Liver (tissue), 9 donors: Measurements from ENCODE around the gene CACNG6. TPM values are rescaled to one million over a fixed set of nuclear protein-coding genes. Genes with fewer than 3 reads are reported as not detected.

Source experiments
- DNase-seq: peaks from one replicate; pipeline ENCODE4 v3.0.0-alpha.2; 2017; ENCODE audit warnings: low spot score
- H3K27ac ChIP-seq, 2 donors: one replicate each; pipeline ENCODE4 v1.7.0; 2013; ENCODE audit warnings: inconsistent platforms in 2 of 2, low read length in 2 of 2, control low read depth in 1 of 2, low read depth in 1 of 2, mild to moderate bottlenecking in 1 of 2
- H3K27me3 ChIP-seq, 4 donors: one replicate each; pipeline versions ENCODE4 v1.6.1 to v1.7.0; 2013; ENCODE audit warnings: low read length in 3 of 4, inconsistent platforms in 1 of 4, mild to moderate bottlenecking in 1 of 4, moderate library complexity in 1 of 4; ENCODE audit not compliant: control insufficient read depth in 4 of 4, insufficient read depth in 4 of 4
- H3K36me3 ChIP-seq, 4 donors: one replicate each; pipeline versions ENCODE4 v1.6.1 to v1.7.0; 2013; ENCODE audit warnings: low read length in 3 of 4, mild to moderate bottlenecking in 3 of 4, low read depth in 1 of 4, moderate library complexity in 1 of 4; ENCODE audit not compliant: control insufficient read depth in 4 of 4, insufficient read depth in 3 of 4
- H3K4me1 ChIP-seq, 4 donors: one replicate each; pipeline versions ENCODE4 v1.6.1 to v1.7.0; 2013; ENCODE audit warnings: low read length in 3 of 4, mild to moderate bottlenecking in 3 of 4, moderate library complexity in 1 of 4; ENCODE audit not compliant: control insufficient read depth in 4 of 4, insufficient read depth in 4 of 4
- H3K4me3 ChIP-seq, 3 donors: one replicate each; pipeline versions ENCODE4 v1.6.1 to v1.7.0; 2013; ENCODE audit warnings: low read length in 3 of 3, control low read depth in 1 of 3, low read depth in 1 of 3, mild to moderate bottlenecking in 1 of 3
- H3K9ac ChIP-seq, 2 donors: one replicate each; pipeline ENCODE4 v1.7.0; 2013; ENCODE audit warnings: low read length in 2 of 2, mild to moderate bottlenecking in 2 of 2, moderate library complexity in 2 of 2, control low read depth in 1 of 2, low read depth in 1 of 2
- H3K9me3 ChIP-seq, 4 donors: one replicate each; pipeline versions ENCODE4 v1.6.1 to v1.7.0; 2013; ENCODE audit warnings: low read length in 3 of 4; ENCODE audit not compliant: control insufficient read depth in 4 of 4
- ATF3 ChIP-seq: IDR thresholded peaks from 2 replicates; pipeline ENCODE4 v1.6.1; 2016; ENCODE audit warnings: antibody characterized with exemption
- CTCF ChIP-seq: fragments of 150-350 bp; IDR thresholded peaks from 2 replicates; pipeline ENCODE4 v1.5.1; 2017; ENCODE audit warnings: improper control_type of control experiment, low read depth, low read length; ENCODE audit not compliant: missing input control
- EGR1 ChIP-seq, 2 donors: IDR thresholded peaks; 2 replicates each; pipeline ENCODE4 v1.6.1; 2016 to 2018; ENCODE audit warnings: antibody characterized with exemption in 2 of 2, low read depth in 2 of 2
- FOXA1 ChIP-seq: IDR thresholded peaks from 2 replicates; pipeline ENCODE4 v1.6.1; 2016; ENCODE audit warnings: antibody characterized with exemption
- FOXA2 ChIP-seq: IDR thresholded peaks from 2 replicates; pipeline ENCODE4 v1.6.1; 2016; ENCODE audit warnings: antibody characterized with exemption
- GABPA ChIP-seq, 2 donors: IDR thresholded peaks in 1 of 2; conservative IDR thresholded peaks in 1 of 2; 2 replicates each; pipeline ENCODE4 v1.6.1; 2016; ENCODE audit warnings: antibody characterized with exemption in 2 of 2, mild to moderate bottlenecking in 1 of 2, moderate library complexity in 1 of 2
- HNF4A ChIP-seq, 2 donors: conservative IDR thresholded peaks; 2 replicates each; pipeline ENCODE4 v1.6.1; 2016; ENCODE audit warnings: antibody characterized with exemption in 2 of 2, mild to moderate bottlenecking in 2 of 2
- HNF4G ChIP-seq: IDR thresholded peaks from 2 replicates; pipeline ENCODE4 v1.6.1; 2016; ENCODE audit warnings: antibody characterized with exemption
- JUND ChIP-seq, 2 donors: IDR thresholded peaks; 2 replicates each; pipeline ENCODE4 v1.6.1; 2016; ENCODE audit warnings: antibody characterized with exemption in 2 of 2
- NR2F2 ChIP-seq: IDR thresholded peaks from 2 replicates; pipeline ENCODE4 v1.6.1; 2016; ENCODE audit warnings: antibody characterized with exemption
- RAD21 ChIP-seq, 2 donors: IDR thresholded peaks; 2 replicates each; pipeline ENCODE4 v1.6.1; 2016; ENCODE audit warnings: antibody characterized with exemption in 2 of 2, mild to moderate bottlenecking in 2 of 2
- RXRA ChIP-seq, 2 donors: IDR thresholded peaks; 2 replicates each; pipeline ENCODE4 v1.6.1; 2017 to 2018; ENCODE audit warnings: antibody characterized with exemption in 2 of 2, mild to moderate bottlenecking in 1 of 2
- SP1 ChIP-seq: IDR thresholded peaks from 2 replicates; pipeline ENCODE4 v1.6.1; 2018; ENCODE audit warnings: antibody characterized with exemption, mild to moderate bottlenecking
- TAF1 ChIP-seq: conservative IDR thresholded peaks from 2 replicates; pipeline ENCODE4 v1.6.1; 2016; ENCODE audit warnings: antibody characterized with exemption, mild to moderate bottlenecking
- YY1 ChIP-seq: IDR thresholded peaks from 2 replicates; pipeline ENCODE4 v1.6.1; 2016; ENCODE audit warnings: antibody characterized with exemption, mild to moderate bottlenecking
- ZBTB33 ChIP-seq: IDR thresholded peaks from 2 replicates; pipeline ENCODE4 v1.6.1; 2016; ENCODE audit warnings: antibody characterized with exemption
- WGBS: extraction: QIAGEN DNeasy Blood & Tissue Kit; methylation state at CpG from one replicate; pipeline ENCODE4 v1.1.7; 2013; 5-methylcytosine and 5-hydroxymethylcytosine counted together
- polyA plus RNA-seq, 2 donors: library from polyadenylated mRNA; stranded (reverse) in 1 of 2; unstranded in 1 of 2; fragments of 200-250 nt in 1 of 2; fragments of >200 nt in 1 of 2; fragmentation: Nextera tagmentation in 1 of 2; extraction: Ambion mirVana in 1 of 2; gene quantifications; one replicate each; pipeline versions ENCODE4 v1.2.1 to v1.2.3, GENCODE V29; 2013 to 2015
- total RNA-seq, 2 donors: library from RNA; depleted of rRNA; stranded (reverse); fragments of >200 nt; gene quantifications; one replicate each; pipeline ENCODE4 v1.2.3, GENCODE V29; 2014
- TF ChIP-seq, protein P1 (sequence below): IDR thresholded peaks from 2 replicates; pipeline ENCODE4 v1.6.1; 2016; ENCODE audit warnings: antibody characterized with exemption
- donor health status: healthy.
- donor health status: healthy.
- donor health status: healthy.
- donor health status: healthy.
- donor health status: healthy.

Gene CACNG6
- total and polyA plus RNA-seq, 4 donors, result not detected

DNA sequence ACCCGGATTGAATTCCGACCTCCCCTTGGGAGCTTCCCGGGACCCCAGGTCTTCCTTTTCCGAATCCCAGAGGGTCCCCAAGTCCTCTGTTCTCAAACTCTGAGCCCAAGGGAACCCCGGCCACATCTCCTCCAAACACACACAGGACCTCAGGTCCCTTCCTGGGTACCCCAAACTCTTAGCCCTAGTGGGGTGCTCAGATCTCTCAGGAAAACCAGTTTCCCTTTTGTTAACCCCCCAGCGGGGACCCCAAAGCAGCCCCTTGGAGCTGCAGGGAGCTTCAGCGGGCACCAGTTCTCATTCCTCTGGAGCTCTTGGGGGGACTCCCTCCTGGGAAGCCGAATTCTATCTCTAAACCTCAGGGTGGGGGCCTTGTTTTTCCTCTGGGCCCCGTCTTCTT lies 774 bp downstream of the CACNG6 start (continued):
- no peak for TF ChIP-seq FOXA2
- no peak for TF ChIP-seq GABPA (IDR thresholded peaks at IDR 0.05 in 1 of 2, conservative IDR thresholded peaks at IDR 0.05 in 1 of 2)
- TF ChIP-seq SP1, result no peak
- no peak for TF ChIP-seq RXRA (IDR thresholded peaks at IDR 0.05)
- no peak for TF ChIP-seq YY1
- no peak for TF ChIP-seq JUND (IDR thresholded peaks at IDR 0.05)
- TF ChIP-seq CTCF, result no peak
- no peak for TF ChIP-seq RAD21 (IDR thresholded peaks at IDR 0.05)
- TF ChIP-seq FOXA1, result no peak

GRCh38 chr19:53992815-53993214 lies 1.4 kb downstream of the CACNG6 start:
- no peak for DNase-seq
- WGBS, result 21% methylated on average over 43 of the region's 43 CpGs
- Histone ChIP-seq H3K4me1 (no peaks in the 10 kb centered on the region), H3K27ac (no peak overlapping the region), H3K27me3 (peaks cover 0 to 8% (median 4%) of the 10 kb centered on the region in 4 donors), H3K4me3 (no peak overlapping the region), H3K9me3 (no peaks in the 10 kb centered on the region), H3K36me3 (no peaks in the 10 kb centered on the region), H3K9ac (no peak overlapping the region)
- TF ChIP-seq FOXA2, result no peak
- TF ChIP-seq CTCF, result no peak
- TF ChIP-seq, protein P1, sequence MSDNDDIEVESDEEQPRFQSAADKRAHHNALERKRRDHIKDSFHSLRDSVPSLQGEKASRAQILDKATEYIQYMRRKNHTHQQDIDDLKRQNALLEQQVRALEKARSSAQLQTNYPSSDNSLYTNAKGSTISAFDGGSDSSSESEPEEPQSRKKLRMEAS, result no peak
- no peak for TF ChIP-seq EGR1 (IDR thresholded peaks at IDR 0.05; ENCODE audit: low read depth in 2 of 2)

- no peak overlapping the region for H3K27ac ChIP-seq
- TF ChIP-seq YY1 (no peak), HNF4A (conservative IDR thresholded peaks at IDR 0.05) (no peak), RAD21 (IDR thresholded peaks at IDR 0.05) (no peak), ZBTB33 (no peak), ATF3 (no peak), SP1 (no peak), GABPA (IDR thresholded peaks at IDR 0.05 in 1 of 2, conservative IDR thresholded peaks at IDR 0.05 in 1 of 2) (no peak), FOXA2 (no peak), JUND (IDR thresholded peaks at IDR 0.05) (no peak), HNF4G (no peak), TAF1 (no peak), NR2F2 (no peak)
- TF ChIP-seq, protein P1, result no peak
- no peak for DNase-seq
- H3K4me1 ChIP-seq, result no peaks in the 10 kb centered on the region
- no peaks in the 10 kb centered on the region for H3K36me3 ChIP-seq
- no peak overlapping the region for H3K9ac ChIP-seq
- peaks cover 0 to 11% (median 4%) of the 10 kb centered on the region in 4 donors for H3K27me3 ChIP-seq
- no peaks in the 10 kb centered on the region for H3K9me3 ChIP-seq
- WGBS, result 50% methylated on average over 3 of the region's 3 CpGs
- H3K4me3 ChIP-seq, result no peak overlapping the region
Measured at GRCh38 chr19:53993448-53993847, 2.0 kb downstream of the CACNG6 start.
